ENCODE data around the gene NEUROG3. TPM values are rescaled to one million over a fixed set of nuclear protein-coding genes. Genes with fewer than 3 reads are reported as not detected.
"Not testable (repeated sequence)": the region's sequence is repeated elsewhere in the genome, so short reads cannot be mapped to it uniquely, and the experiment has no call there.

Gene NEUROG3
- total RNA-seq, 2 experiments from 2014 or later, result not detected

DNA sequence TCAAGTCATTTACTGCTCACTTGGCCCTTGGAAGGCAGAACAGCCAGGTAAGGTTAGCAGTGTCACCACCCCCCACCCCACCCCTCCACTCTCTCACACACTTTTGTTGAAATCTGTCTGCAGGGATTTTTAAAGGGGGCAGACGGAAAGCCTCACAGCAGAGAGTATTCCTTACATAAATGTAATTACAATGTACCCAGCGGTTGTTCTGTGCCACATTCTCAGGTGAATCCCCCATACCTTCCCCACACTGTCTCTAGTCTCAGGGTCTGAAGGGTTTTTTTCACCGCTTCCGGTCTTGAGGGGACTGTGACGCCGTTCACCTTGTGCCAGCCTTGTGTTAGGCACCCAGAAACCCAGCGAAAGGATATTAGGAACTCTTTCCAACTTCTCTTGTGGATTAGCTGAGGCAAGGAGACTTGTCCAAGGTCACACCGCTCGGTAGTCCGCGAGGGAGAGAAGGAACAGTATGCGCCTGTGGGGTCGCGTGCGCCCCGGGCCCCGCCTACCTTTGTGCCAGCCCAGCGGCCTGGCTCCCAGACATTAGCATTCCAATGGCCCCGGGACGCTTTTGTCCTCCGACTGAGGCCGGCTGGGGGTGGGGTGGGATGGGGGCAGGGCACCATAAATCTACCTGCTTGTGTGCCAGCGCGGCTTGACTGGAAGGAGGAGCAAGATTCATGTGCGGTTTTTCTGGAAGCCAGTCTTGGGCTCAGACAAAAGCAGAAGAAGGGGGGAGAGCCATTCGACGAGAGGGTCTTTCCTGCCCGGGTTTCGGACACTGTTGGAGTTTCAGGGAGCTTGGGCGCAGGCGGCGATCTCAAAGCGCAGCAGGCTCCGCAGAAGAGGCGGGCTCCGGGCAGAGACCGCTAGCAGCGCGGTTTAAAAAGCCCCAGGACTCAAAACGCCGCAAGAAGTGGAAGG lies 4.5 kb downstream of the NEUROG3 start:
- Mint-ChIP-seq H3K27ac (no peak overlapping the region), H3K36me3 (no peaks in the 10 kb centered on the region), H3K27me3 (peaks cover 90% of the 10 kb centered on the region), H3K4me3 (no peak overlapping the region), H3K9me3 (ENCODE audit: low read depth) (no peaks in the 10 kb centered on the region), H3K4me1 (peaks cover 11% of the 10 kb centered on the region)
- CTCF ChIA-PET, result interaction anchor here (0.9 kb wide), 1 partner anchor 21 kb away, joined by 3 read pairs; no protein-coding TSS in a partner anchor
- no peak for DNase-seq
- ATAC-seq, result no peak

GRCh38 chr10:69567920-69568319 lies 5.3 kb downstream of the NEUROG3 start:
- no peak overlapping the region for H3K27ac Mint-ChIP-seq
- no peaks in the 10 kb centered on the region for H3K9me3 Mint-ChIP-seq (ENCODE audit: low read depth)
- H3K36me3 Mint-ChIP-seq, result no peaks in the 10 kb centered on the region
- H3K4me1 Mint-ChIP-seq, result peaks cover 6% of the 10 kb centered on the region
- ATAC-seq (peak; percentile 39), DNase-seq (peak; percentile 65)
- peaks cover 87% of the 10 kb centered on the region for H3K27me3 Mint-ChIP-seq
- H3K4me3 Mint-ChIP-seq, result no peak overlapping the region
- CTCF ChIA-PET, result interaction anchor here (0.9 to 1.0 kb wide), 2 partner anchors 11 to 22 kb away, joined by 3 read pairs; no protein-coding TSS in a partner anchor

DNA sequence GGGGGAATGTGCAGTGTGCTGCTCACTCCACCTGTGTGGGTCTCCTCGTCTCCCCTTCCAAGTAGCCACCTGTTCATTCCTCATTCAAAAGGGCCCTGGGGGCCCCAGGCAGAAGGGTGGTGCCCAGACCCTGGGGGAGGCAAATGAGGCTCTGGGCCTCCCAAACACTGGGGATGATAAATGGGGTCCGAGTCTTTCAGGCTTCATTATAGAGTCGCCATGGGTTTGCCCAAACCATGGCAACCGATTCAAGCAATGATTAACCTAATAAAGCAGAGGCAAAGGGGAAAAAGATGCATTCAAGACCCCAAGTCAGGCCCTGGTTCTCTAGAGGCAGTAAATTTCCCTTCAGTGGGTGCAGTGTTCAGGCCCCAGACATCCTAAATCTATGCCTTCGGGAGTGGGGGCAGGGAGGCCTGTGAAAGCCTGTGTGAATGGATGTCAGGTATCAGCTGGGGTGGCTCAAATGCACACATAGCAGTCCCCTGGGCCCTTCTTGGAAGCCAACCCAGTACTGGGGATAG lies 10.4 kb downstream of the NEUROG3 start:
- Mint-ChIP-seq H3K27ac (no peak overlapping the region), H3K27me3 (peaks cover 45% of the 10 kb centered on the region), H3K9me3 (ENCODE audit: low read depth) (no peaks in the 10 kb centered on the region), H3K4me3 (no peak overlapping the region), H3K36me3 (no peaks in the 10 kb centered on the region), H3K4me1 (peaks cover 11% of the 10 kb centered on the region)
- DNase-seq (no peak), ATAC-seq (no peak)
- CTCF ChIA-PET, result no interaction called here

DNA sequence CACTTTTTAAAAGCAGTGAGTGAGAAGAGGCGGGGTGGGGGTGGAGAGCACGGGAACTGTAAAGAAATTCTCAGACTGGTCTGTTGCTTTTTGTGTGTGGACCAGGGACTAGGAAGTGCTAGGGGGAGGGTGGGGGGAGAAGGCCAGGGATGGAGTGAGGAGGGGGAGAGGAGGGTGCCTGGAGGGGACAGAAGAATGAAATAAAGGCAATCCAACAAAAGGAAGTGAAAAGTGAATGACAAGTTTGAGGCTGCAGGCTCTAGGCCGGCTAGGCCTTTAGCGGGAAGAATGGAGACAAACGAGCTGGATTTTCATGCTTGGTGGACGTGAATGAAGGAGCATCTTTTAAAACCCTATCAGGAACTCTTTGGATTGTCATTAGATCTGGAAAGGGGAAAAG lies 13.7 kb downstream of the NEUROG3 start:
- Mint-ChIP-seq H3K4me3 (no peak overlapping the region), H3K27me3 (peaks cover 34% of the 10 kb centered on the region), H3K4me1 (peaks cover 11% of the 10 kb centered on the region), H3K9me3 (ENCODE audit: low read depth) (no peaks in the 10 kb centered on the region), H3K27ac (no peak overlapping the region), H3K36me3 (no peaks in the 10 kb centered on the region)
- CTCF ChIA-PET, result no interaction called here
- DNase-seq (no peak), ATAC-seq (no peak)

- Mint-ChIP-seq H3K36me3 (no peaks in the 10 kb centered on the region), H3K27ac (no peak overlapping the region), H3K4me3 (no peak overlapping the region), H3K4me1 (peaks cover 11% of the 10 kb centered on the region), H3K9me3 (ENCODE audit: low read depth) (no peaks in the 10 kb centered on the region), H3K27me3 (peaks cover 29% of the 10 kb centered on the region)
- CTCF ChIA-PET, result interaction anchor here (1.8 kb wide), 1 partner anchor 43 kb away, joined by 6 read pairs; no protein-coding TSS in a partner anchor
- DNase-seq, result peak; percentile 73
- peak; percentile 83 for ATAC-seq
Measured at GRCh38 chr10:69558559-69558958, 14.7 kb downstream of the NEUROG3 start.

- no peak overlapping the region for H3K27ac Mint-ChIP-seq
- H3K4me1 Mint-ChIP-seq, result peaks cover 11% of the 10 kb centered on the region
- H3K27me3 Mint-ChIP-seq, result peaks cover 32% of the 10 kb centered on the region
- DNase-seq, result no peak
- H3K36me3 Mint-ChIP-seq, result peaks cover 2% of the 10 kb centered on the region
- peaks cover 8% of the 10 kb centered on the region for H3K9me3 Mint-ChIP-seq (ENCODE audit: low read depth)
- H3K4me3 Mint-ChIP-seq, result no peak overlapping the region
- CTCF ChIA-PET, result no interaction called here
- ATAC-seq, result no peak
Measured at GRCh38 chr10:69554611-69555010, 18.6 kb downstream of the NEUROG3 start.

DNA sequence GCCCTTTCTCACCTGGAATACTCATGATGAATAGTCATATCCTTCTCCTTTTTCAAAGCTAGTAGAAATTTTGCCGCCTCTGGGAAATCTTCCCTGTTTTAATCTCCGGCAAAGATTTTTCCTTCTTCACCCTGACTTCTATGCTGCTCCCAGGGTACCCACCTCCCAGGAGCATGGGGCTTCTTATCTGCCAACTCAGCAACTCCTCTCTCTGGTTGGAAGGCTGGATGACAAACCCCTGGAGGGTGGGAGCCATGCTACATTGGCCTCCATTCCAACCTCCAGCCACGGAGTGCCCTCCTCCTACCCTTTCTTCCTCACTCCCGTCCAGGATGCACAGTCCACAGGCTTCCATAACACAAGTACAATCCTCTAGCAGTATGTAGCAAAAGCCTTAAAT lies 19.9 kb downstream of the NEUROG3 start:
- Mint-ChIP-seq H3K9me3 (ENCODE audit: low read depth) (peaks cover 13% of the 10 kb centered on the region), H3K27me3 (peaks cover 39% of the 10 kb centered on the region), H3K27ac (no peak overlapping the region), H3K4me3 (no peak overlapping the region), H3K4me1 (peaks cover 3% of the 10 kb centered on the region), H3K36me3 (peaks cover 4% of the 10 kb centered on the region)
- ATAC-seq, result no peak
- CTCF ChIA-PET, result no interaction called here
- no peak for DNase-seq

- H3K27ac Mint-ChIP-seq, result no peak overlapping the region
- no peak overlapping the region for H3K4me3 Mint-ChIP-seq
- H3K36me3 Mint-ChIP-seq, result peaks cover 4% of the 10 kb centered on the region
- ATAC-seq (no peak), DNase-seq (no peak)
- H3K9me3 Mint-ChIP-seq (ENCODE audit: low read depth), result peaks cover 16% of the 10 kb centered on the region
- peaks cover 42% of the 10 kb centered on the region for H3K27me3 Mint-ChIP-seq
- CTCF ChIA-PET, result interaction anchor here (0.6 kb wide), 1 partner anchor 13 kb away, joined by 3 read pairs; no protein-coding TSS in a partner anchor
- no peaks in the 10 kb centered on the region for H3K4me1 Mint-ChIP-seq
Measured at GRCh38 chr10:69552268-69552667, 21.0 kb downstream of the NEUROG3 start.

GRCh38 chr10:69549959-69550358 lies 23.3 kb downstream of the NEUROG3 start:
- Mint-ChIP-seq H3K27ac (no peak overlapping the region), H3K4me3 (no peak overlapping the region), H3K9me3 (ENCODE audit: low read depth) (peaks cover 16% of the 10 kb centered on the region), H3K36me3 (peaks cover 4% of the 10 kb centered on the region), H3K27me3 (peaks cover 29% of the 10 kb centered on the region), H3K4me1 (no peaks in the 10 kb centered on the region)
- DNase-seq, result no peak
- CTCF ChIA-PET, result no interaction called here
- ATAC-seq, result no peak

DNA sequence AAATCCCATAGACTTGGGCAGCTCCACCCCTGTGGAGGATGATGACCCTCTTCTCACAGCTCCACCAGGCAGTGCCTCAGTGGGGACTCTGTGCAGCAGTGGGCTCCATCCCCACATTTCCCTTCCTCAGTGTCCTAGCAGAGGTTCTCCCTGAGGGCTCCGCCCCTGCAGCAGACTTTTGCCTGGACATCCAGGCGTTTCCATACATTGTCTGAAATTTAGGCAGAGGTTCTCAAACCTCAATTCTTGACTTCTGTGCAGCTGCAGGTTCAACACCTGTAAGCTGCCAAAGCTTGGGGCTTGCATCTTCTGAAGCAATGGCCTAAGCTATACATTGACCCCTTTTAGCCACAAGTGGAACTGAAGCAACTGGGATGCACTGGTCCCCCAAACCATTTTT lies 31.8 kb downstream of the NEUROG3 start:
- Mint-ChIP-seq H3K4me3 (no peak overlapping the region), H3K27me3 (peaks cover 6% of the 10 kb centered on the region), H3K36me3 (peaks cover 6% of the 10 kb centered on the region), H3K9me3 (ENCODE audit: low read depth) (peaks cover 4% of the 10 kb centered on the region), H3K27ac (no peak overlapping the region), H3K4me1 (no peaks in the 10 kb centered on the region)
- CTCF ChIA-PET, result no interaction called here
- ATAC-seq, result no peak
- no peak for DNase-seq

- Mint-ChIP-seq H3K36me3 (peaks cover 6% of the 10 kb centered on the region), H3K27me3 (peaks cover 14% of the 10 kb centered on the region), H3K9me3 (ENCODE audit: low read depth) (peaks cover 4% of the 10 kb centered on the region), H3K4me1 (no peaks in the 10 kb centered on the region), H3K27ac (no peak overlapping the region), H3K4me3 (no peak overlapping the region)
- CTCF ChIA-PET, result no interaction called here
- DNase-seq (no peak), ATAC-seq (no peak)
Measured at GRCh38 chr10:69538461-69538860, 34.8 kb downstream of the NEUROG3 start.

DNA sequence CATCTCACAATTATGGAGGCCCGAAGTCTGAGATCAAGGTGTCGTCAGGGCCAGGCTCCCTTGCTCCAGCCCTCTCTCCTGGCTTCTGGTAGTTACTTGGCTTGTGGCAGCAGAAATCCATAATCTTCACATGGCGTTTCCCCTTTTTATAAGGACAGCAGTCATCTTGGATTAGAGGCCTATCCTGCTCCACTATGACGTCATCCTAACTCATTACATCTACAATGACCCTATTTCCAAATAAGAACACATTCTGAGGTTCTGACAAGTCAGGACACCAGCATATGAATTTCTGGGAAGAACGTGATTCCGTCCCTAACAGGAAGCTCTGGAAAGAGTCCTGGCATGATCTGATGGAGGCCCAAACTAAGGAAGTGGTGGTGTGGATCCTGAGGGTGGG lies 35.8 kb downstream of the NEUROG3 start:
- no peak for DNase-seq
- Mint-ChIP-seq H3K36me3 (peaks cover 6% of the 10 kb centered on the region), H3K27ac (no peak overlapping the region), H3K9me3 (ENCODE audit: low read depth) (peaks cover 4% of the 10 kb centered on the region), H3K27me3 (peaks cover 21% of the 10 kb centered on the region), H3K4me1 (no peaks in the 10 kb centered on the region), H3K4me3 (no peak overlapping the region)
- ATAC-seq, result no peak
- CTCF ChIA-PET, result no interaction called here

- ATAC-seq; H3K4me3 Mint-ChIP-seq; H3K36me3 Mint-ChIP-seq; H3K27ac Mint-ChIP-seq; CTCF ChIA-PET; DNase-seq; H3K9me3 Mint-ChIP-seq (ENCODE audit: low read depth); H3K4me1 Mint-ChIP-seq: not testable (repeated sequence)
- H3K27me3 Mint-ChIP-seq, result peaks cover 30% of the 10 kb centered on the region
Measured at GRCh38 chr10:69536521-69536920, 36.7 kb downstream of the NEUROG3 start.

DNA sequence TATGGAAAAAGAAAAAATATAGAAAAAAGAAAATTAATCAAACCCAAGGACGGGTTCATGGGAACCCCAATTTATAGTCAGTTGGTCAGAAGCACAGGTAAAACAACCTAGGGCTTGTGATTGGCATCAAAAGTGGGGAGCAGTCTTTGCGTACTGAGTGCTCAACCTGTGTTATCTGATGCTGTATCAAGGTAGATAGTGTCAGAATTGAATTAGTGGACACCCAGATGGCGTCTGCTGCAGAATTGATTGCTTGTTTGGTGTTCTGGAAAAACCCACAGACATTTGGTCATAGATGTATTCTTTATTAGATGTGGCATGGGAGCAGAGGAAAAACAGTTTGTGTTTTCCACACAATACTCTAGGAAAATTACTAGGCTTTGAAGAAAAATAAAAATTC lies 39.6 kb downstream of the NEUROG3 start:
- H3K9me3 Mint-ChIP-seq (ENCODE audit: low read depth), result peaks cover 1% of the 10 kb centered on the region
- H3K27ac Mint-ChIP-seq, result no peak overlapping the region
- peaks cover 30% of the 10 kb centered on the region for H3K27me3 Mint-ChIP-seq
- H3K4me1 Mint-ChIP-seq, result no peaks in the 10 kb centered on the region
- CTCF ChIA-PET, result interaction anchor here (0.6 kb wide), 1 partner anchor 406 kb away, joined by 3 read pairs; no protein-coding TSS in a partner anchor
- H3K36me3 Mint-ChIP-seq, result no peaks in the 10 kb centered on the region
- H3K4me3 Mint-ChIP-seq, result no peak overlapping the region
- DNase-seq (no peak), ATAC-seq (no peak)
